Memory B cell (primary cell): ENCODE results near the gene HS2ST1.

Source experiments
- ATAC-seq: fragments of 150-1000 bp; cut with Tn5 transposase; 2 replicates; pipeline ENCODE4 v1.10.0; 2021; ENCODE audit warnings: low read depth, mild to moderate bottlenecking, moderate library complexity
- DNase-seq, 2 donors: peaks; one replicate each; pipeline ENCODE4 v3.0.0; 2022; ENCODE audit warnings: low spot score in 2 of 2
- H3K27ac Mint-ChIP-seq: one replicate; pipeline ENCODE4 v1.8.0; 2022; ENCODE audit warnings: mild to moderate bottlenecking, moderate library complexity, mixed read lengths
- H3K27me3 Mint-ChIP-seq: one replicate; pipeline ENCODE4 v1.8.0; 2022; ENCODE audit warnings: mixed read lengths
- H3K36me3 Mint-ChIP-seq: one replicate; pipeline ENCODE4 v1.8.0; 2022; ENCODE audit warnings: mild to moderate bottlenecking, mixed read lengths
- H3K4me1 Mint-ChIP-seq: one replicate; pipeline ENCODE4 v1.8.0; 2022; ENCODE audit warnings: mixed read lengths
- H3K4me3 Mint-ChIP-seq: one replicate; pipeline ENCODE4 v1.8.0; 2022; ENCODE audit warnings: mild to moderate bottlenecking, moderate library complexity, mixed read lengths
- H3K9me3 Mint-ChIP-seq: one replicate; pipeline ENCODE4 v1.8.0; 2022; ENCODE audit warnings: mixed read lengths

Gene HS2ST1

GRCh38 chr1:86913399-86913895 lies 988 bp upstream of the HS2ST1 start:
- Mint-ChIP-seq H3K4me3 (no peak overlapping the region), H3K4me1 (peaks cover 33% of the 10 kb centered on the region), H3K27me3 (no peaks in the 10 kb centered on the region), H3K9me3 (no peaks in the 10 kb centered on the region), H3K27ac (no peak overlapping the region), H3K36me3 (peaks cover 21% of the 10 kb centered on the region)
- DNase-seq (peak in 1 of 2 donors; percentile 34), ATAC-seq (peak; percentile 6)

GRCh38 chr1:86913896-86914600 lies 387 bp upstream of the HS2ST1 start, which contains the start of gene SELENOF:
Gene SELENOF, minus strand, starts transcription at chr1:86914126. Its CDS starts 15 bp downstream, at chr1:86914111.
- H3K27me3 Mint-ChIP-seq: no peaks in the 10 kb centered on the region
- H3K4me1 Mint-ChIP-seq: peaks cover 30% of the 10 kb centered on the region
- H3K27ac Mint-ChIP-seq: no peak within 1 kb of the TSS
- peak; percentile 94 to 99 for DNase-seq
- H3K4me3 Mint-ChIP-seq: no peak within 1 kb of the TSS
- peaks cover 21% of the 10 kb centered on the region for H3K36me3 Mint-ChIP-seq
- H3K9me3 Mint-ChIP-seq: no peaks in the 10 kb centered on the region
- peak; percentile 83 for ATAC-seq

DNA sequence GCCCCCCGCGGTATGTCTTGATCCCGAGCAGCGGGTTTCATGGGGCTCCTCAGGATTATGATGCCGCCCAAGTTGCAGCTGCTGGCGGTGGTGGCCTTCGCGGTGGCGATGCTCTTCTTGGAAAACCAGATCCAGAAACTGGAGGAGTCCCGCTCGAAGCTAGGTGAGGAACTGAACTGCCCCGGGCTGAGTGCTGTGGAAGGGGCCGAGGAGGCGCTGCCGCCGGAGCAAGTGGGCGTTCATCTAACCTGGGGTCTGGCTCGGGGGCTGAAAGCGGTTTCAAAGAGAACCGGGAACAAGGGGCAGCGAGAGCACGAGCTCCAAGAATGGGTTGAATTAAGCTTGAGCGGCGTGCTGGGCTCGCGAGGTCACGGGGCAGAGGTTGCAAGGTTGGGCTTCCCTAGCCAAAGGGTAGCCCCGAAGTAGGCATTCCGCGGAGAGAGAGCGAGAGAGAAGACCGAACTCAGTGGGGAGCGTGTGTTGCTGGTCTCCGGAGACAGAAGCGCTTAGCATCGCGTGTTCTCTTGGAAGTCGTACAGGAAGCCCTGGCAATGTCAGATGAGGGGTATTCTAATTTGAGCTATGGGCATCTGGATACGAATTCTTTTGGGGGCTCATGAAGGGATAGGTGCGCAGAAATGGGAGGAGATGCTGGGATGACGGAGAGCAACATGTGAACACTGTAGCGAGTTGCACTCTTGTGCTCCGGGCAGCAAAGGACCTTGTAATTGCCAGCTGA lies 732 bp downstream of the HS2ST1 start:
- H3K36me3 Mint-ChIP-seq: peaks cover 11% of the 10 kb centered on the region
- peak; percentile 22 to 49 for DNase-seq
- peak; percentile 0 for ATAC-seq
- no peaks in the 10 kb centered on the region for H3K9me3 Mint-ChIP-seq
- H3K27ac Mint-ChIP-seq: no peak overlapping the region
- H3K4me1 Mint-ChIP-seq: peaks cover 19% of the 10 kb centered on the region
- no peak overlapping the region for H3K4me3 Mint-ChIP-seq
- no peaks in the 10 kb centered on the region for H3K27me3 Mint-ChIP-seq

DNA sequence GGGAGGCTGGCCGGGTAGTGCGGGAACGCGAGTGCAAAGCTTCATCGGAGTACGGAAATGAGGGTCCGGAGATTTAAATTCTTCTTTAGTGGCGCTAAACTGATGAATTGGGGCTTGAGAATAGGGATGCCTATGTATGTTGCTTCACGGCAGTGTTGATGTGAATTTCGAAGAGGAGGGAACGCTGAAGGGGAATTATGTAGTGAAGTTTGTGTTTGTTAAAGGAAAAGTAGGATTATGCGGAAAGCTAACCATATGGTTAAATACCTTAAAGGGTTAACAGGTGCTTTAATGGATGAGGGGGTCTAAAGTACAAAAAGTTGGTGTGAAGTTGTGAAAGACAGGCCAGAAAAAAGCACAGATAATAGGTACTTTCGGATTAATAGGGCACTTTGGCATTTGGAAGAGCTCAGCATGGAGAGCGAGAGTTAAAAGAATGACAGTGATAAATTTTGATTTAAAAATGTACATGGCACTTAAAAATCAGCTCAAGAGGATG lies 1.4 kb downstream of the HS2ST1 start:
- H3K4me3 Mint-ChIP-seq: no peak overlapping the region
- H3K36me3 Mint-ChIP-seq: peaks cover 8% of the 10 kb centered on the region
- H3K27me3 Mint-ChIP-seq: no peaks in the 10 kb centered on the region
- no peaks in the 10 kb centered on the region for H3K9me3 Mint-ChIP-seq
- no peak for DNase-seq
- peaks cover 17% of the 10 kb centered on the region for H3K4me1 Mint-ChIP-seq
- no peak for ATAC-seq
- H3K27ac Mint-ChIP-seq: no peak overlapping the region

DNA sequence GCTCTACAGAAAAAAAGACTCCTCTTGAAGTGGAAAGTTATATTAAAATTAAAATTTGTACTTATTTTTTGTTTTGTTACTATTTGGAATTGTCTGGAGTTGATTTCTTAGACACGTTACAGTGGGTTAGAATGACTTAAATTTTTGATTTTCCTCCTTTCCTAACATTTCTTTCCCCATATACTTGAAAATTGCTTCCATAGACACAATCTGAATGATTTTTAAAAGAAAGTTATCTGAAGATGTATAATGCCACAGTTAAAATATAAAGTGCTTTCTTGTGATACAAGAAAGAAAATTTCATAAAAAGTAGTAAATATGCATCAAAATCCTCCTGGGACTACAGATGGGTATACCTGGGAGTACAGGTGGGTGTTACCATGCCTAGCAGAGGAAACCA lies 2.3 kb downstream of the HS2ST1 start:
- ATAC-seq (no peak), DNase-seq (no peak)
- Mint-ChIP-seq H3K4me3 (no peak overlapping the region), H3K27ac (no peak overlapping the region), H3K4me1 (peaks cover 9% of the 10 kb centered on the region), H3K9me3 (peaks cover 1% of the 10 kb centered on the region), H3K27me3 (no peaks in the 10 kb centered on the region), H3K36me3 (peaks cover 5% of the 10 kb centered on the region)

- no peak overlapping the region for H3K27ac Mint-ChIP-seq
- H3K4me1 Mint-ChIP-seq: peaks cover 12% of the 10 kb centered on the region
- peaks cover 11% of the 10 kb centered on the region for H3K9me3 Mint-ChIP-seq
Observed at GRCh38 chr1:86922445-86922844, 8.0 kb downstream of the HS2ST1 start.

DNA sequence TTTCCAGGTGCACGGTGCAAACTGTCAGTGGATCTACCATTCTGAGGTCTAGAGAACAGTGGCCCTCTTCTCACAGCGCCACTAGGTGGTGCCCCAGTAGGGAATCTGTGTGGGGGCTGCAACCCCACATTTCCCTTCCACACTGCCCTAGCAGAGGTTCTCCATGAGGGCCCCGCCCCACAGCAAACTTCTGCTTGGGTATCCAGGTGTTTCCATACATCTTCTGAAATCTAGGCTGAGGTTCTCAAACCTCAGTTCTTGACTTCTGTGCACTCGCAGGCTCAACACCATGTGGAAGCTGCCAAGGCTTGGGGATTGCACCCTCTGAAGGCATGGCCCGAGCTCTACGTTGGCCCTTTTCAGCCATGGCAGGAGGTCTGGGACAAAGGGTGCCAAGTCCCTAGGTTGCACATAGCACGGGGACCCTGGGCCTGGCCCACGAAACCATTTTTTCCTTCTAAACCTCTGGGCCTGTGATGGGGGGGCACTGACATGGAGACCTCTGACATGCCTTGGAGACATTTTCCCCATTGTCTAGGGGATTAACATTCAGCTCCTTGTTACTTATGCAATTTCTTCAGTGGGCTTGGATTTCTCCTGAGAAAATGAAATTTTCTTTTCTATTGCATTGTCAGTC lies 10.0 kb downstream of the HS2ST1 start:
- H3K36me3 Mint-ChIP-seq: peaks cover 27% of the 10 kb centered on the region
- H3K4me3 Mint-ChIP-seq: no peak overlapping the region
- peaks cover 11% of the 10 kb centered on the region for H3K9me3 Mint-ChIP-seq
- no peak for DNase-seq
- no peak overlapping the region for H3K27ac Mint-ChIP-seq
- H3K4me1 Mint-ChIP-seq: peaks cover 16% of the 10 kb centered on the region
- ATAC-seq: no peak
- no peaks in the 10 kb centered on the region for H3K27me3 Mint-ChIP-seq

More at GRCh38 chr1:86922445-86922844, 8.0 kb downstream of the HS2ST1 start:
- H3K36me3 Mint-ChIP-seq: peaks cover 27% of the 10 kb centered on the region
- ATAC-seq: no peak
- no peak overlapping the region for H3K4me3 Mint-ChIP-seq
- H3K27me3 Mint-ChIP-seq: no peaks in the 10 kb centered on the region
- no peak for DNase-seq

- Mint-ChIP-seq H3K4me1 (peaks cover 16% of the 10 kb centered on the region), H3K4me3 (no peak overlapping the region), H3K27ac (no peak overlapping the region), H3K36me3 (peaks cover 27% of the 10 kb centered on the region), H3K27me3 (no peaks in the 10 kb centered on the region), H3K9me3 (peaks cover 11% of the 10 kb centered on the region)
- ATAC-seq: no peak
- DNase-seq: no peak
Observed at GRCh38 chr1:86925742-86926141, 11.3 kb downstream of the HS2ST1 start.

- H3K27me3 Mint-ChIP-seq: no peaks in the 10 kb centered on the region
- DNase-seq (no peak), ATAC-seq (no peak)
- H3K27ac Mint-ChIP-seq: no peak overlapping the region
- H3K4me1 Mint-ChIP-seq: peaks cover 16% of the 10 kb centered on the region
- H3K4me3 Mint-ChIP-seq: no peak overlapping the region
- H3K9me3 Mint-ChIP-seq: peaks cover 10% of the 10 kb centered on the region
- H3K36me3 Mint-ChIP-seq: peaks cover 21% of the 10 kb centered on the region
Observed at GRCh38 chr1:86926883-86927282, 12.4 kb downstream of the HS2ST1 start.

DNA sequence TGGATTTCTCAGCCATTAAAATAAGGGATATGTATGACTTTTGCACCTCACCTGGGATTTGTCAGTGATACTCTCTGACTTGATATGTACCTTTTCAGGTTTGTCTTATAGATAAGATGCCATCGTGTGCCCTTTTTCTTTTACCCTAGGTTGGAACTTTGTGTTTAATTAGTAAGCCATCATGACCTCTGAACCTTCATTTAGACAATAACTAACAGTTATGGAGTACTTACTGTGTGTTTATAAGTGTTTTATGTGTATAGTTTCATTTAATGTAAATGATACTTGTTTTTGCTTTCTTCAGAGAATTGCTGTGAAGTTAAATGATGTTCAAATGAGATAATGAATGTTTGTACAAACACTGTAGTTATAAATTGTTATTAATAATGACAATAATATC lies 14.4 kb downstream of the HS2ST1 start:
- Mint-ChIP-seq H3K27ac (no peak overlapping the region), H3K4me3 (no peak overlapping the region), H3K4me1 (peaks cover 23% of the 10 kb centered on the region), H3K27me3 (no peaks in the 10 kb centered on the region), H3K9me3 (peaks cover 5% of the 10 kb centered on the region), H3K36me3 (peaks cover 11% of the 10 kb centered on the region)
- DNase-seq (no peak), ATAC-seq (no peak)

GRCh38 chr1:86933051-86933450 lies 18.6 kb downstream of the HS2ST1 start:
- no peaks in the 10 kb centered on the region for H3K36me3 Mint-ChIP-seq
- no peak for ATAC-seq
- DNase-seq: no peak
- no peaks in the 10 kb centered on the region for H3K27me3 Mint-ChIP-seq
- H3K4me3 Mint-ChIP-seq: no peak overlapping the region
- no peak overlapping the region for H3K27ac Mint-ChIP-seq
- no peaks in the 10 kb centered on the region for H3K9me3 Mint-ChIP-seq
- peaks cover 10% of the 10 kb centered on the region for H3K4me1 Mint-ChIP-seq

DNA sequence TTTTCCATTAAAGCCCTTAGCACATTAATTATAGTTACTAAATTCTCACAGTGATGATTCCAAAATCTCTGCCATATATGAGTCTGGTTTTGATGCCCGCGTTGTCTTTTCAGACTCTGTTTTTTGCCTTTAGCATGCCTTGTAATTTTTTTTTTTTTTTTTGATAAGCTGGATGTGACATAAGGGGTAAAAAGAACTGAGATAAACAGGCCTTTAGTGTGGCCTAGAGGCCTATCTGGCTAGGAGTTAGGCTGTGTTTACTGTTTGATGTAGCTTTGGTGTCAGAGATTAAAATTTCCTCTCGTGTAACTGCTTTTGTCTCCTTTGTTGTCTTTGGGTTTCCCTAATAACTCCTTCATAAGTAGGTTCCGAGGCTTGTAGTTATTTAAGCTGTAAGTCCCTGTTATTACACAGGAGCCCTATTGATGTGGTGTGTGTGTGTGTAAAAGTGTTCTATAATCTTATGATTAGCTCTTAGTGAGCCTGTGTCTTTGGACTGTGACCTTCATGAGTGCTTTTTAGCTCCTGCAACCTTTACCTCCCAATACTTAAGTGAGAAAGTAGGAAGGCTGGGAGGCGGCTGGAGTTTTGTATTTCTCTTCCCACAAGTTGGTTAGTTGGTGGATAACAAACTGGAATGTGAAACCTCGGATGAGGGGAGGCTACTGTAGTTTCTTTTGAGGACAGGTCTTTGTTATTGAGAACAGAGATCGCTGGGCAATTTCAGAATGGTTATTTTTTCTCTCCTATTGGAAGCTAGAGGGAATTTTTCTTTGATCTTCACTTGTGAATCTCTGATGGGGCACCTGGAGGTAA lies 19.3 kb downstream of the HS2ST1 start:
- H3K4me1 Mint-ChIP-seq: peaks cover 14% of the 10 kb centered on the region
- H3K27me3 Mint-ChIP-seq: no peaks in the 10 kb centered on the region
- DNase-seq (no peak), ATAC-seq (no peak)
- no peaks in the 10 kb centered on the region for H3K9me3 Mint-ChIP-seq
- H3K4me3 Mint-ChIP-seq: no peak overlapping the region
- H3K27ac Mint-ChIP-seq: no peak overlapping the region
- H3K36me3 Mint-ChIP-seq: no peaks in the 10 kb centered on the region

DNA sequence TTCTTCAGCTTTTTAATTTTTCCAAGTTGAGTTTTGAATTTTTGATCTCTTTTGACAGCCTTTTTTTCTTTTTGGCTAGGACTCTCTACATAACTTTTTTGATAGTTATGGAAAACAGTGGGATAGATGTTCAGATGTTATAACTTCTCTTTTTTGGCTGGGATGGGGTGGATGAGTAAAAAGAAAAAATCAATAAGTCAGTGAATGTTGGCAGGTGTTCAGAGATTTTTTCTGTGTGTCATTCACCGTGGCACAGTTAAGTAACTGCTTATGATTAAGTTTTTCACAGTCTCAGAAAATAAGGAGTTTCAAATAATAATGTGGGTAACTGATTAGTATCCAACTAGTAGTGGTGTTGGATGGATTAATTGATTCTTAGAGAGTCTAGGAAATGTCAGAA lies 24.0 kb downstream of the HS2ST1 start:
- peaks cover 13% of the 10 kb centered on the region for H3K4me1 Mint-ChIP-seq
- H3K27me3 Mint-ChIP-seq: no peaks in the 10 kb centered on the region
- no peak overlapping the region for H3K4me3 Mint-ChIP-seq
- H3K27ac Mint-ChIP-seq: no peak overlapping the region
- DNase-seq: no peak
- no peak for ATAC-seq
- no peaks in the 10 kb centered on the region for H3K36me3 Mint-ChIP-seq
- no peaks in the 10 kb centered on the region for H3K9me3 Mint-ChIP-seq
